ENCODE measurements around the gene LAP3.
A peak's percentile ranks its signal among the peaks of the same experiment; 100 is the strongest.
"Not testable (repeated sequence)": the region's sequence is repeated elsewhere in the genome, so short reads cannot be mapped to it uniquely, and the experiment has no call there.

Gene LAP3

GRCh38 chr4:17561195-17561909, 15.6 kb upstream of the LAP3 start:
- DNase-seq (ENCODE audit: low read depth in 2 of 2), result no peak

- DNase-seq (ENCODE audit: low read depth in 2 of 2), result no peak
Observed at GRCh38 chr4:17562157-17562556, 14.8 kb upstream of the LAP3 start.

DNA sequence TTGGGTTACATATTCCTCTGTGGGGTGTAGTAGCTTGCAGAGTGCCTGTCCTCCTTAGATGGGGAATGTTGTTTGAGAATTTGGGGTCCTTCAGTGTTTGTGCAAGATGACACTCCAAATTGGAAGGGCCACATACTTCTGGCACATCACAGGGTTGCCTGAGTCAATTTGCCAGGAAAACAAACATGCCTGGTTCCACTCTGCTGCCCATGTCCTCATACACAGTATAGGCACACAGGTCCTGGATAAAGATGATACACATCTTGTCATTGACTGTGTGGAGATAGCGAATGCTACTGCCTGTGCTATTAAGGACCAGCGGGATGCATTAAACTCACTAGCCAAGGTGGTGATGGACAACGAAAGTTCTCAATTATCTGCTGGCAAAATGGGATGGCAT, 11.2 kb upstream of the LAP3 start:
- DNase-seq (ENCODE audit: low read depth in 2 of 2), result no peak

DNA sequence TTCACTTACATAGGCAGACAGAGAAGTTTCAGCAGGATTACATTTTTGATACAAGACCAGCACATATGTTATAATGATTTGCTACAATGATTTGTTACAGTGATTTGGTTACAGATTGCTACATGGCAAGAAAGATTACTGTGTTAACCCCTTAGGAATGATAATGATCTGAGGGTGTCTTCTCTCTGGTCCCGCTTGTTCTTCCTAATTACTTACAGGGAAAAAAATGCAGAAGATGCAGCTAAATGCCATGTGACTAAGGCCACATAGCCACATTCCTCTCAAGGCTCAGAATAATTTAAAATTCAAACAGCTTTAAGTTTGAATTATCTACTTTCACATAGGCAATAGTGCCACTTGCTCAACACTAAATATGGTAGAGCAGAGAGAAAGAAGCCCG, 9.7 kb upstream of the LAP3 start:
- DNase-seq (ENCODE audit: low read depth in 2 of 2), result no peak

- DNase-seq (ENCODE audit: low read depth in 2 of 2), result no peak
Observed at GRCh38 chr4:17574206-17574605, 2.8 kb upstream of the LAP3 start.

GRCh38 chr4:17575177-17575576, 1.8 kb upstream of the LAP3 start:
- not testable (repeated sequence) for DNase-seq (ENCODE audit: low read depth in 2 of 2)

DNA sequence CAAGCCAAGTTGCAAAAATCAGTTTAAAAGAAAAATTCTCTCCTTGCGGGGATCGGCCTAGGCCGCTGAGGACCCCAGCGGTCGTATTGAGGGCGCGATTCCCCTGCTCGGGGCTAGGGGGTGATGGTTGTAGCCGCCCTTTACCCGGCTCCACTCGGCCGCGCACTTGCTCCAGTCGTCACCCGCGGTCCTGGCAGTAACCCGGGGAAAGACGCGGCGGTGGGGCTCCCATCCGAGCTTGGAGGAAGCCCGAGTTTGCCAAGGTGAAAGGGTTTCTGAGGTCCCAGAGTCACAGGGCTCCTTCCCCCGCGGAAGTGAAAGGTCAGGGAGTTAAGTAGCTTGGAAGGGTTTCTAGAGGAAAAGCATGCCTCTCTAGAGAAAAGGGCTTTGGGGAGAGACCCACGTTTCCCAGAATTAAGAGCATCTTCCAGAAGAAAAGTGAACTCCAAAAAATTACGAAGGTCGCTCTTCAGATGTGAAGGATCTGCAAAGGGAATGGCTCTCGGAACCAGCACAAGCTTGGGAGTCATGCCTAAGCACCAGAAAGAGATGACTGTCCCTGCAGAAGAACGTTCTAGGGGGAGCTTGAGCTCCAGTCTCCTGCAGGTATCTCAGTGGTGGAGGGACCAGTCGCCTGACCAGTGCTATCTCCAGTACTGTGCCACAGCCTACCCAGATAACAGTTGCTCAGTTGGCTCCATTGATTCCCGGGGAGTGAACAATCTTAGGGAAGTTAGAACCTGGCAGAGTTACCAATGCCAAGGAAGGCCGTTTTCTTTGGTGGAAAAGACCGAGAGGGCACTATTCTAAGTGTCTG, 875 bp downstream of the LAP3 start:
- DNase-seq (ENCODE audit: low read depth in 2 of 2), result peak in 1 of 2 donors; percentile 9

DNA sequence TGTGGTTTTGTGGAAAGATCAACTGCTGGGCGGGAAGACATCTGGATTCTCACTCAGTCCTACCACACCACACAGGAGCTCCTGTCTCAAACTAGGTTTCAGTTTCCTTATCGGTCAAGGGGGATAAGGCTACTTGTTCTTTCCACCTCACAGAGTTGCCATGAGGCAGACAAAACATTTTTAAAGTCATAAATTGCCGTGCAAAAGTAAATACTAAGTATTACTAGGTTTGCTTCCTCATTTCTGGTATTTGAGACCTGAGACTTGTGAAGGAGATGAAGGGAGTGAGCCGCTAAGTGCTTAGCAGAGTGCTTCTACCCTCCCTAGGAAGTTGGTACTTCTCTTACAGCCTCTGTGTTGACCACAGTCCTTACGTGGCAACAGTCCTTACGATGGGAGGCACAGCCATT, 1.5 kb downstream of the LAP3 start:
- DNase-seq (ENCODE audit: low read depth in 2 of 2), result no peak

DNA sequence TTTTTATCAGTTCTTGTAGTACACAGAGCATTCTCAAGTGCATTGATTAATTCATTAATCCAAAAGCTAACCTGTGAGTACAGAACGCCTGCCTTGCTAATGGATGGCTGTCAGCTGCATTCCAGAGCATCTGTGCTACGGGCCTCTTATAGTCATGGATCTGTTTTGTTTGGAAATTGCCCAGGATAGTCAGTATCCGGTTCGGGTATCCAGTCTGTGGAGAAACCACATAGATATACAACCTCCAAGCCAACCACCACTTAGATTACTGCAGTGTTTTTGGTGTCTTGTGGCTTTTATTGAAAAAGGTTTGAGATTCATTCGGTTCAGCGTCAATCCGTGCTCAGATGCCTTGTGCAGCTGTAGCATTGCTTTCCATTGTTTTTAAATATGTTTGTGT, 4.0 kb downstream of the LAP3 start:
- DNase-seq (ENCODE audit: low read depth in 2 of 2), result no peak

DNA sequence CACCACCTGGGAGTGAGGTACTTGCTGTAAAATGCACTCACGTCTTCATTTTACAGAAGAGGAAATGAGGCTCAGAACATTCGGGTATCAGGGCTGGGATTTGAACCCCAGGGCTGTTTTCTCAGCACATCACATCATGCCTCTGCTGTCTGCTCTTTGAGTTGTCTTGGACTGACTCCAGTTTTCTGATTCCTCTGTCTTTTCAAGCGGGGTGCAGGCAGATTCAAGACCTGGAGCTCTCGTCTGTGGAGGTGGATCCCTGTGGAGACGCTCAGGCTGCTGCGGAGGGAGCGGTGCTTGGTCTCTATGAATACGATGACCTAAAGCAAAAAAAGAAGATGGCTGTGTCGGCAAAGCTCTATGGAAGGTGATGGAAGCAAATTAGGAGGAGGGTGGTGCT, 6.3 kb downstream of the LAP3 start:
- no peak for DNase-seq (ENCODE audit: low read depth in 2 of 2)

- DNase-seq (ENCODE audit: low read depth in 2 of 2), result no peak
Observed at GRCh38 chr4:17583941-17584340, 6.9 kb downstream of the LAP3 start.

DNA sequence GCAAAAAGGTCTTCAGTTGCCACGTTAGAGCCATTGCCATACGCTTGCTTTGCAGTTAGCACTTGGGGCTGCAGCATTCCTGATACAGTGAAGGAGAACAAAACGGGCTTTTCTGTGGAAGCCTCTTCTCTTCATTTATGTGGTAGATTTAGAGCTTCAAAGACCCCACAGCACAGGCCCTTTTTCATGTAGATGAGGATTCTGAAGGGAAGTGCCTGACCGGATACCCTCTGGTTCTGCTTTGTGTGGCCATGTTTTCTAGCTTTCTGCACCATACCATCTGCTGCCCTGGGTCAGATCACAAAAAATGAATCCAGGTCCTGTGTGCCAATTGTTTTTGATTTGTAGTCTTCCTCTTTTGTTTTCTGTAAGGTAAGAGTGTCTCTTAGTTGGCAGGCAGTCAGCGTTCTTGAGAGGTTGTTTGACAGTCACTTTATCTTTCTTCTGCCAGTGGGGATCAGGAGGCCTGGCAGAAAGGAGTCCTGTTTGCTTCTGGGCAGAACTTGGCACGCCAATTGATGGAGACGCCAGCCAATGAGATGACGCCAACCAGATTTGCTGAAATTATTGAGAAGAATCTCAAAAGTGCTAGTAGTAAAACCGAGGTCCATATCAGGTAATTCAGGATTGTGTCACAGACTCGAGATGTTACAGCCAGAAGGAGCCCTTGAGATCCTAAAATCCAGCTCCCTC, 7.7 kb downstream of the LAP3 start:
- no peak for DNase-seq (ENCODE audit: low read depth in 2 of 2)

GRCh38 chr4:17587094-17587822, 10.3 kb downstream of the LAP3 start:
- DNase-seq (ENCODE audit: low read depth in 2 of 2), result no peak

- DNase-seq (ENCODE audit: low read depth in 2 of 2), result no peak
Observed at GRCh38 chr4:17589355-17589754, 12.4 kb downstream of the LAP3 start.

DNA sequence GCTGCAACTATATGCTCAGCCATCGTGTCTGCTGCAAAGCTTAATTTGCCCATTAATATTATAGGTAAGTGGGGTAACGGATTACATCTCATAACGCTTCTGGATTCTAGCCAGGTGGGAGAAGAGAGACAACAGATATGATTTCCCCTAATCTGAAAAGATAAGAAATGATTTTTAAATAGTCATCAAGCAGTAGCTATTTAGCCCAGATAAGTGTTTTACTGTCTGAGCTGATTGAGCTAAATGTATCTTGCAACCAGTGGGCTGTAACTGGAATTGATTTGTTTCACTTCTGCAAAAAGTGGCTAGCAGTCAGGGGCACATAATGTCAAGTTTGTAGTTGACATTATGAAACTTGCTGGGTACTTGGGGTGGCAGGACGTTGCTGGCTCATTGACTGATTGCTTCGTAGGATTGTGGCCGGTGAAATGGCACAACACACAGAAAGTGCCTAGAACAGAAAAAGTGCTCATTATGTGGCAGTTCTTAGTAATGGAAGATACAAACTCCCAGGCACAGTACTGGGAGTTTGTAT, 18.5 kb downstream of the LAP3 start:
- no peak for DNase-seq (ENCODE audit: low read depth in 2 of 2)

DNA sequence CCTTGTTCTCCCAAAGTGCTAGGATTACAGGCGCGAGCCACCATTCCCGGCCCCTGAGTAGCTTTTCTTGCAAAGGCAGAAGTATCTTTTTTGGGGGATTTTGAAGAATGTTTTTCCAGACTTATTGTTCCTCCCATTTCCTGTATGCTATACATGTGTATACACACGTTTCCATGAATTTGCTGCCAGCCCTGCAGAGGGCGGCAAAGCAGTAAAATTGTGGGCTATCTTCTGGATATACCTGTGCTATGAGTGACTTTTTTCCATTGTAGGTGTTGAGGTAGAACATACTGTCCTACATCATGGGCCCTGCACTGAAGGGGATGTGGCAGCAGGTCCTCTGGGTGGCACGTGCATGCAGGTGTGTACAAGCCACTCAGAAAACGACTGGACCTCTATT, 20.5 kb downstream of the LAP3 start:
- DNase-seq (ENCODE audit: low read depth in 2 of 2), result no peak

DNA sequence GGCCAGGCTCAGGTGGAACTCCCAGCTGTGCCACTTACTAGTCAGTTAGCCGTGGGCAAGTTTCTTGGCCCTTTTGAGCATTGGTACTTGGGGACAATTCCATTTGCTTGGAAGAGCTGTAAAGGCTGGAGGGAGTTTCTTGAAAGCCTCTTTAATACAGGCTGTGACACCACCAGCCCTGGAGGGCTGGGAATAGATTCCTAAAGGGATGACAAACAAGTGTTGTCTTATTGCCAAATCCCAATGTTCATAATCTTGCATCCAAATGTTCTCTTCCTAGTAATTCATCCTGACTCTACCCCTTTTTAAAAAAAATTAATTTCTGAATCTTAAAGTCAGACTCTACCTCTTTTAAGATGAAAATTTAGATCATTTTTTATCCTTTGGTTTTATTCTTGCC, 22.8 kb downstream of the LAP3 start:
- DNase-seq (ENCODE audit: low read depth in 2 of 2), result no peak

DNA sequence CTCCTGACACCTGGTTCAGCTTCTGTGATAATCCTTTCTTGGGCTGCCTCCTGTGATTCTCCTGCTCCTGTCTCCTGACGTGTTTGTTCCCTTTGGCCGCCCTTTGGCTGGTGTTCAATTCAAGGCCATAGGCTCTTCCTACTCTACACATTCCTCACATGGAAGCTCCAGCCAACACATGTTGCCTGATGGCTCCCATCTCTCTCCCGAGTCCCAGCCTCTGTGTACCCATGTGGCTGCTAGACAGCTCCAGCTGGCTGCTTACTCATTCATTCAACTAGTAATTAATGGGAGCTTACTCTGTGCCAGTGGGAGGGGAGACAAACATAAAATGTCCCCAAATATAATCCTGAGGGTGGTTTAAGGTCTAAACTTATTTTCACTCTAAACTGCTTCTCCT, 28.2 kb downstream of the LAP3 start:
- DNase-seq (ENCODE audit: low read depth in 2 of 2), result no peak

DNA sequence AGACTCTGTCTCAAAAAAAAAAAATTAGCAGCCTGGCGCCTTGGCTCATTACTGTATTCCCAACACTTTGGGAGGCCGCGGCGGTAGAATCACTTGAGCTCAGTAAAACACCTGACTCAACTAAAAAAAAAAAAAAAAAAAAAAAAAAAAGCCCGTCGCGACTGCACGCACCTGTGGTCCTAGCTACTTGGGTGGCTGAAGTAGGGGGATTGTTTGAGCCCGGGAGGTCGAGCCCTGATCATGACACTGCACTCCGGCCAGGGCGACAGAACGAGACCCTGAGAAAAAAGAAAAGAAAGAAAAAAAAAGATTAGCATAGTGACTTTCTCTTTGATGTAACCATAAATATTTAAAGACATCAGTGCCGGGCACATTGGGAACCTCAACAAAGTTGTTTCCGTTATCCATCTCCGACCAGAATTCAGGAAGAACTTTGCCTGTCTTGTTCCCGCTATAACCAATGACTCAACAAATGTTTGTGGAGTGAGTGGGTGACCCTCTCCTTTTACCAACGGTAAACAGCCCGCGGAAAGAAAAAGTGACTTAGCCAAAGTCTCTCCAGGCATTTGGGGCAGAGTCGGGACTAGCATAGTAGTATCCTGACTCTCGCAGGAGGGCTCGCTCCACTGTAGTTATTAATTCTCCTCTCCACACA, 36.9 kb downstream of the LAP3 start:
- DNase-seq (ENCODE audit: low read depth in 2 of 2), result peak in 1 of 2 donors; percentile 7

- DNase-seq (ENCODE audit: low read depth in 2 of 2), result peak; percentile 87 to 94
Observed at GRCh38 chr4:17614416-17615299, 37.7 kb downstream of the LAP3 start, which contains the start of gene MED28. TSS of gene MED28 (plus strand) at chr4:17614641. CDS start at chr4:17614655, 14 bp downstream.

Measured in stimulated activated CD8-positive, alpha-beta memory T cell treated with anti-CD3 and anti-CD28 coated beads, Interleukin-15, amount 100 ng/mL, for 4 hours (primary cell).